Uterus (tissue), 2 donors: ENCODE data around the gene DUSP22.

Experiments used
- CTCF ChIP-seq, 4 experiments: fragments of 200-600 bp in 2 of 4; fragments of 450-650 bp in 2 of 4; sonication (generic) in 2 of 4; IDR thresholded peaks; one replicate each; pipeline ENCODE4 v1.5.1; 2016 to 2019; ENCODE audit warnings: antibody characterized with exemption in 4 of 4, mild to moderate bottlenecking in 2 of 4, moderate library complexity in 1 of 4
- POLR2A ChIP-seq, 2 donors: fragments of 450-650 bp; IDR thresholded peaks; one replicate each; pipeline ENCODE4 v1.6.1; 2016; ENCODE audit warnings: antibody characterized with exemption in 2 of 2, mild to moderate bottlenecking in 1 of 2, moderate library complexity in 1 of 2

- no peak for TF ChIP-seq CTCF (IDR thresholded peaks at IDR 0.05)
- no peak for TF ChIP-seq POLR2A (IDR thresholded peaks at IDR 0.05)
Measured at GRCh38 chr6:385614-386013, 93.3 kb downstream of the DUSP22 start.
